Measurements from ENCODE around the gene GHR. TPM values are rescaled to one million over a fixed set of nuclear protein-coding genes. Genes with fewer than 3 reads are reported as not detected.

Gene GHR
- total and polyA plus RNA-seq, 10 donors, result 0.42 to 11.5 (median 5.1) TPM

GRCh38 chr5:42599106-42599505 lies 175.9 kb downstream of the GHR start:
- Histone ChIP-seq H3K27ac (no peak overlapping the region), H3K9me3 (no peaks in the 10 kb centered on the region), H3K4me1 (no peaks in the 10 kb centered on the region), H3K36me3 (no peaks in the 10 kb centered on the region), H3K4me3 (no peak overlapping the region), H3K27me3 (replicated peaks in 1 of 7) (no peaks in the 10 kb centered on the region)
- 90 to 98% (median 95%) methylated on average over 3 of the region's 3 CpGs for WGBS, 5 donors
- no peak for DNase-seq
- intact Hi-C loops (cut with DNase I; ENCODE audit: low total_unique reads), result no loop called here
- TF ChIP-seq CTCF (IDR thresholded peaks at IDR 0.05 in 8 of 11, conservative IDR thresholded peaks at IDR 0.05 in 3 of 11), result no peak
- TF ChIP-seq POLR2AphosphoS5 (IDR thresholded peaks at IDR 0.05), result no peak
- TF ChIP-seq POLR2A (IDR thresholded peaks at IDR 0.05), result no peak

DNA sequence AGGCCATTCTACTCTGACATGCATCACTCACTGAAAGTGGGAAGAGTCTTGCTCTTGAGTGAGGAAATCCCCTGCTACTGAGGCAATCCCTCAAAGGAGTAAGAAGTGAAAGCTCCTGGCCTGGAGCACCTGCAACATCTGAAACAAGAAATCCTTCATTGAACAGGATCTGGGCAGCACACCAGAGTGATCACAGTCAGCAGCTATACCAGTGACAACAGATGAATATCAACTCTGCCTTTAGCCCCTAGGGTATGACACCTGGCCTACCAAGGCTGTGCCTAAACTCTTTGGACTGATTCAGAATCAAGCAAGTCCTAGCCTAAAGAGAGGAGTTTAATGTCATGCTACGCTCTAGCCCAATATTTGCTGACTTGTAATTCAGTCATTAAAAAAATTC lies 177.2 kb downstream of the GHR start:
- H3K9me3 ChIP-seq, result no peaks in the 10 kb centered on the region
- intact Hi-C loops (cut with DNase I; ENCODE audit: low total_unique reads), result no loop called here
- H3K36me3 ChIP-seq, result no peaks in the 10 kb centered on the region
- no peaks in the 10 kb centered on the region for H3K4me1 ChIP-seq
- WGBS, 5 donors, result 94 to 100% (median 97%) methylated on average over 1 of the region's 1 CpG
- TF ChIP-seq POLR2A (IDR thresholded peaks at IDR 0.05), result no peak
- TF ChIP-seq POLR2AphosphoS5 (IDR thresholded peaks at IDR 0.05), result no peak
- TF ChIP-seq CTCF (IDR thresholded peaks at IDR 0.05 in 8 of 11, conservative IDR thresholded peaks at IDR 0.05 in 3 of 11), result no peak
- no peaks in the 10 kb centered on the region for H3K27me3 ChIP-seq (replicated peaks in 1 of 7)
- DNase-seq, result no peak
- H3K4me3 ChIP-seq, result no peak overlapping the region
- no peak overlapping the region for H3K27ac ChIP-seq

DNA sequence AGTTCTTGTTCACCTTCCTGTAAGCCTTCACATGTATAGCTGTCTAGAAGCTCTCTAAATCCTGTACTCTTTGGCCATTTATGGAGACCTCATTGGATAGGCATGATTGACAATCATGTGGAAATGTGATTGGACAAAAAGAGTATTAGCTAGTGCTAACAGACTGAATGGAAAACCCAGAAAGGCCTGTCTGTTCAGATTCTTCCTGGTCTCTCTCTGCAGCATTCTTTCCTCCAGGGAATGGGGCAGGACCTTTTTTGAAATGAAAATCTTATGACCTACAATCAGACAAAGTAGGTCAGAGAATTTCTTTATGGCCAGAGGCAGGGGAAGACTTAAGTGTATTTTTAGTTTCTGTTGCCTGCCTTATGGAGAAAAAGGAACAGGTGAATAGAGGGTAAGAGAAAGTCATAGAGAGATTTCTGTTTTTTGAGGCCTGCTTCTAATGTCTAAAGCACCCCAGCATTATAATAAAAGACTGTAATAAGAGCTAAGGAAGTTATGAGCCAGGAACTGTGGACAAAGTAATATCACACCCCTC lies 181.0 kb downstream of the GHR start:
- no peaks in the 10 kb centered on the region for H3K4me1 ChIP-seq
- TF ChIP-seq CTCF (IDR thresholded peaks at IDR 0.05 in 8 of 11, conservative IDR thresholded peaks at IDR 0.05 in 3 of 11) (no peak), POLR2A (IDR thresholded peaks at IDR 0.05) (no peak), POLR2AphosphoS5 (IDR thresholded peaks at IDR 0.05) (no peak)
- intact Hi-C loops (cut with DNase I; ENCODE audit: low total_unique reads), result no loop called here
- H3K27ac ChIP-seq, result no peak overlapping the region
- no peak overlapping the region for H3K4me3 ChIP-seq
- H3K9me3 ChIP-seq, result no peaks in the 10 kb centered on the region
- no peaks in the 10 kb centered on the region for H3K36me3 ChIP-seq
- DNase-seq, result no peak
- no peaks in the 10 kb centered on the region for H3K27me3 ChIP-seq (replicated peaks in 1 of 7)

- intact Hi-C loops (cut with DNase I; ENCODE audit: low total_unique reads), result no loop called here
Observed at GRCh38 chr5:42605490-42605889, 182.3 kb downstream of the GHR start.

More at GRCh38 chr5:42605490-42605889, 182.3 kb downstream of the GHR start:
- no peak for DNase-seq
- Histone ChIP-seq H3K4me3 (no peak overlapping the region), H3K9me3 (no peaks in the 10 kb centered on the region), H3K27me3 (replicated peaks in 1 of 7) (no peaks in the 10 kb centered on the region), H3K36me3 (no peaks in the 10 kb centered on the region), H3K4me1 (no peaks in the 10 kb centered on the region), H3K27ac (no peak overlapping the region)
- TF ChIP-seq POLR2A (IDR thresholded peaks at IDR 0.05) (no peak), POLR2AphosphoS5 (IDR thresholded peaks at IDR 0.05) (no peak), CTCF (IDR thresholded peaks at IDR 0.05 in 8 of 11, conservative IDR thresholded peaks at IDR 0.05 in 3 of 11) (no peak)
- 76 to 88% (median 84%) methylated on average over 2 of the region's 2 CpGs for WGBS, 5 donors

All from spleen (tissue), 11 donors.